GM18507 (cell line): ENCODE results near the gene DGCR8.
"Not testable (repeated sequence)": the region's sequence is repeated elsewhere in the genome, so short reads cannot be mapped to it uniquely, and the experiment has no call there.

ENCODE experiments used
- DNase-seq: peaks from one replicate; pipeline ENCODE4 v3.0.0; 2011; ENCODE audit warnings: low read depth; ENCODE audit not compliant: insufficient read length; ENCODE audit errors: extremely low spot score
- FAIRE-seq: peaks from 2 replicates; lab custom pipeline; 2011; peaks lifted over from hg19 to GRCh38; lab: Jason Lieb, UNC

The DGCR8 gene

GRCh38 chr22:20064545-20065262, 15.3 kb upstream of the DGCR8 start:
- DNase-seq (no peak), FAIRE-seq (no peak)

GRCh38 chr22:20065896-20066616, 14.0 kb upstream of the DGCR8 start:
- FAIRE-seq (no peak), DNase-seq (no peak)

GRCh38 chr22:20066617-20067383, 13.2 kb upstream of the DGCR8 start:
- FAIRE-seq = no peak
- no peak for DNase-seq

- not testable (repeated sequence) for FAIRE-seq, DNase-seq
These were observed 12.7 kb upstream of the DGCR8 start for GRCh38 chr22:20067384-20067682.

GRCh38 chr22:20068640-20069039, 11.4 kb upstream of the DGCR8 start:
- DNase-seq (no peak), FAIRE-seq (no peak)

- DNase-seq (no peak), FAIRE-seq (no peak)
These were observed 10.6 kb upstream of the DGCR8 start for GRCh38 chr22:20069331-20070042.

GRCh38 chr22:20071524-20071972, 8.5 kb upstream of the DGCR8 start:
- FAIRE-seq = no peak
- DNase-seq = no peak

- FAIRE-seq (no peak), DNase-seq (no peak)
These were observed 3.3 kb upstream of the DGCR8 start for GRCh38 chr22:20076627-20077172.

- DNase-seq (peak; percentile 64), FAIRE-seq (no peak)
These were observed 369 bp downstream of the DGCR8 start for GRCh38 chr22:20080445-20080775.

- FAIRE-seq = no peak
- no peak for DNase-seq
These were observed 974 bp downstream of the DGCR8 start for GRCh38 chr22:20080776-20081654.

GRCh38 chr22:20083157-20083890, 3.3 kb downstream of the DGCR8 start:
- FAIRE-seq = no peak
- DNase-seq = no peak

GRCh38 chr22:20083891-20084546, 4.0 kb downstream of the DGCR8 start:
- no peak for DNase-seq
- FAIRE-seq = no peak

- DNase-seq = no peak
- no peak for FAIRE-seq
These were observed 4.7 kb downstream of the DGCR8 start for GRCh38 chr22:20084547-20085413.

GRCh38 chr22:20085651-20086050, 5.6 kb downstream of the DGCR8 start:
- no peak for FAIRE-seq
- DNase-seq = no peak

GRCh38 chr22:20086101-20086599, 6.1 kb downstream of the DGCR8 start:
- no peak for FAIRE-seq
- DNase-seq = no peak

GRCh38 chr22:20086763-20087162, 6.7 kb downstream of the DGCR8 start:
- FAIRE-seq (no peak), DNase-seq (no peak)
